ENCODE data around the gene POLR2I. TPM values are rescaled to one million over a fixed set of nuclear protein-coding genes. Genes with fewer than 3 reads are reported as not detected.
A peak's percentile ranks its signal among the peaks of the same experiment; 100 is the strongest.

The POLR2I gene
- total RNA-seq, 1 donor from 2014 or later = 62.2 TPM

DNA sequence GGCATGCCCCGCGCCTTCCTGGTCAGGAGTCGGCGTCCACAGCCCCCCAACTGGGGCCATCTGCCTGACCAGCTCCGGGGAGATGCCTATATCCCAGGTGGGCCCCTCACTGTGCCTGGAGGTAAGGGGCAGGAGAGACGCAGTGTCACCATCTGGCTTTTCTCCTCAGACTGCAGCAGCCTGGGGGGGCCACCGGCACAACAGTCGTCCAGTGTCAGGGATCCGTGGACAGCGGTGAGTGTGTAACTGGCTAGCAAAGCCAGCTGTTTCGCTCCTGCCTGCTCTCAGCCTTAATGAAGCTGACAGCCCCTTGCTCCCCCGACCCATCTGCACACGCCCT, 3.5 kb downstream of the POLR2I start:
- Mint-ChIP-seq H3K27me3 (ENCODE audit: unreplicated experiment) (no peaks in the 10 kb centered on the region), H3K4me1 (ENCODE audit: unreplicated experiment) (peaks cover 15% of the 10 kb centered on the region), H3K9me3 (ENCODE audit: unreplicated experiment) (no peaks in the 10 kb centered on the region), H3K27ac (ENCODE audit: unreplicated experiment) (no peak overlapping the region), H3K36me3 (ENCODE audit: unreplicated experiment) (peaks cover 5% of the 10 kb centered on the region), H3K4me3 (ENCODE audit: unreplicated experiment) (no peak overlapping the region)
- TF ChIP-seq CTCF (IDR thresholded peaks at IDR 0.05) = no peak
- no peak for DNase-seq (ENCODE audit: extremely low spot score, unreplicated experiment)

DNA sequence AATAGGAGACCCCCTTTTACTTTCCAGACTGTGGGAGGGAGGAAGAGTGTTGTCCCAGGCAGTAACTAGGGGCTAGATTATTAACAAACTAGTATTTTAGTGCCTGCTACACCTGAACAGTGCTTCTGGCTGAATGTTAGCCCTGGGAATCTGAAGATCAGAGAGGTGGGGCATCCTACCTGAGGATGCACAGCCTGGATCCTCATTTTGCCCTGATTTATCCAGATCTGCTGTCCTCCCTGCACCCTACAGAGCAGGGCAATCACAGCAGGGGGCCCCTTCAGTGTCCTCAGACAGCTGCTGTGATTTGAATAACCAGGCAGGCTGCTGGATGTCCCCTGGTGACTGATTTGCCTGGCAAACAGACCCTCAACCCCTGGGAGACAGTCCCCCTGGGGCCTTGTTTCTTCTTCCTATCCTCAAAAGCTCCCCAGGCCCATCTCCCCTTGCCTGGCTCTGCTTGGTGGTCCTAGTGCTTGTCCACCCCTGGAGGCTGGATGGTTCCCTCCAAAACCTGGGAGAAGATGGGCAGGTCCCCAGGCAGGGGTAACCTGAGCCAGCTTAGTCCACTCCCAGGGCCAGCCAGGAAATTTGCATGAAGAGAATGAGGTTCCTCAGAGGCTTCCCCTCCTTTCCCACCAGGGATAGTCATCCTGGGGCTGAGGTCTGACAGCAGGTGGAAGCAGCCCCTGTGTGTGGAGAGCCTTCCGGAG, 4.0 kb downstream of the POLR2I start, which contains the start of gene OVOL3:
OVOL3 (plus strand) TSS at position 657 of the 713 bp plus-strand sequence. CDS start 60 bp downstream, outside the sequence.
- peak within 1 kb of the TSS; percentile 6 for H3K4me3 Mint-ChIP-seq (ENCODE audit: unreplicated experiment)

GRCh38 chr19:36108684-36109083, 6.0 kb downstream of the POLR2I start:
- no peak for TF ChIP-seq CTCF (IDR thresholded peaks at IDR 0.05)
- no peak overlapping the region for H3K4me3 Mint-ChIP-seq (ENCODE audit: unreplicated experiment)

More for the DNA sequence above, 4.0 kb downstream of the POLR2I start, which contains the start of gene OVOL3:
- Mint-ChIP-seq H3K27ac (ENCODE audit: unreplicated experiment) (no peak within 1 kb of the TSS), H3K36me3 (ENCODE audit: unreplicated experiment) (peaks cover 4% of the 10 kb centered on the region), H3K27me3 (ENCODE audit: unreplicated experiment) (no peaks in the 10 kb centered on the region), H3K4me1 (ENCODE audit: unreplicated experiment) (peaks cover 14% of the 10 kb centered on the region), H3K9me3 (ENCODE audit: unreplicated experiment) (no peaks in the 10 kb centered on the region)
- no peak for DNase-seq (ENCODE audit: extremely low spot score, unreplicated experiment)
- no peak for TF ChIP-seq CTCF (IDR thresholded peaks at IDR 0.05)

GRCh38 chr19:36106991-36107390, 7.7 kb downstream of the POLR2I start:
- H3K27ac Mint-ChIP-seq (ENCODE audit: unreplicated experiment) = no peak overlapping the region
- peaks cover 3% of the 10 kb centered on the region for H3K4me1 Mint-ChIP-seq (ENCODE audit: unreplicated experiment)
- no peak for TF ChIP-seq CTCF (IDR thresholded peaks at IDR 0.05)
- H3K4me3 Mint-ChIP-seq (ENCODE audit: unreplicated experiment) = no peak overlapping the region
- H3K9me3 Mint-ChIP-seq (ENCODE audit: unreplicated experiment) = no peaks in the 10 kb centered on the region
- no peak for DNase-seq (ENCODE audit: extremely low spot score, unreplicated experiment)
- no peaks in the 10 kb centered on the region for H3K27me3 Mint-ChIP-seq (ENCODE audit: unreplicated experiment)
- H3K36me3 Mint-ChIP-seq (ENCODE audit: unreplicated experiment) = no peaks in the 10 kb centered on the region

More at GRCh38 chr19:36108684-36109083, 6.0 kb downstream of the POLR2I start:
- no peak for DNase-seq (ENCODE audit: extremely low spot score, unreplicated experiment)
- Mint-ChIP-seq H3K27ac (ENCODE audit: unreplicated experiment) (no peak overlapping the region), H3K4me1 (ENCODE audit: unreplicated experiment) (peaks cover 8% of the 10 kb centered on the region), H3K27me3 (ENCODE audit: unreplicated experiment) (no peaks in the 10 kb centered on the region), H3K9me3 (ENCODE audit: unreplicated experiment) (no peaks in the 10 kb centered on the region), H3K36me3 (ENCODE audit: unreplicated experiment) (peaks cover 4% of the 10 kb centered on the region)

DNA sequence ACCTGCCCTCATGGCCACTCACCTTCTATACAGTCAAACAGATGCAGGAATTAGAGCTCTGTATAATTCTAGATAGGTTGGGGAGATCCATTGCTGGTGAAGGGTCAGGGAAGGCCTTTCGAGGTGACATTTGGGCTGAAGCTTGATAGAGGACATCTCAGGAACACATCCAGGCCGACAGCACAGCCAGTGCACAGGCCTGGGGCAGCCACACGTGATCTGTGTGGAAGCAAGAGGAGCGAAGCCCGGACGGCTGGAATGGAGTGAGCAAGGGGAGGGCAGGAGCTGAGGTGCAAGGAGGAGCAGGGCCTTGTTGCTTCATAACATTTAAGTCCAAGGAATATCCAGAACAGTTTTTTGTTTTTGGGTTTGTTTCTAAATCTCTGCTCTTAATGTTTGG, 8.2 kb downstream of the POLR2I start:
- Mint-ChIP-seq H3K4me1 (ENCODE audit: unreplicated experiment) (peaks cover 3% of the 10 kb centered on the region), H3K9me3 (ENCODE audit: unreplicated experiment) (no peaks in the 10 kb centered on the region), H3K36me3 (ENCODE audit: unreplicated experiment) (no peaks in the 10 kb centered on the region), H3K4me3 (ENCODE audit: unreplicated experiment) (no peak overlapping the region), H3K27me3 (ENCODE audit: unreplicated experiment) (no peaks in the 10 kb centered on the region), H3K27ac (ENCODE audit: unreplicated experiment) (no peak overlapping the region)
- DNase-seq (ENCODE audit: extremely low spot score, unreplicated experiment) = no peak
- TF ChIP-seq CTCF (IDR thresholded peaks at IDR 0.05) = no peak
